HEK293 (cell line): ENCODE data around the gene GBX1.

Experiments
- CTCF ChIA-PET: fragments of 350-600 bp; formaldehyde crosslinking; extraction: SDS; loops from one replicate; lab custom pipeline; 2021; ENCODE audit warnings: antibody characterized with exemption; lab: Yijun Ruan, JAX
- POLR2A ChIA-PET: fragments of 300-600 bp; formaldehyde crosslinking; extraction: SDS; loops from one replicate; lab custom pipeline; 2020; ENCODE audit warnings: antibody characterized with exemption, inconsistent platforms; lab: Yijun Ruan, JAX
- H3K27ac ChIP-seq: fragments of 200-500 bp; sonication (Bioruptor generic); 2 replicates; pipeline ENCODE4 v1.5.1; 2014; ENCODE audit warnings: low read depth, low read length, control low read depth, inconsistent platforms; ENCODE audit errors: extremely low read depth
- H3K36me3 ChIP-seq, 2 experiments: fragments of 200-500 bp in 1 of 2; sonication (Bioruptor generic) in 1 of 2; 1 replicate in 1 of 2; 2 replicates in 1 of 2; pipeline ENCODE4 v1.5.1; 2014 to 2017; ENCODE audit warnings: inconsistent platforms in 2 of 2, low read length in 2 of 2; ENCODE audit not compliant: control insufficient read depth in 2 of 2, insufficient read depth in 1 of 2
- H3K4me1 ChIP-seq: fragments of 200-500 bp; sonication (Bioruptor generic); 2 replicates; pipeline ENCODE4 v1.5.1; 2014; ENCODE audit warnings: mild to moderate bottlenecking, low read length, inconsistent platforms; ENCODE audit not compliant: control insufficient read depth, insufficient read depth
- H3K4me3 ChIP-seq: 2 replicates; pipeline ENCODE4 v1.5.1; 2011; ENCODE audit warnings: low read depth, mild to moderate bottlenecking, control low read depth, low read length, moderate library complexity
- H3K9me3 ChIP-seq: fragments of 200-500 bp; sonication (Bioruptor generic); 2 replicates; pipeline ENCODE4 v1.5.1; 2014; ENCODE audit warnings: low read depth, low read length, inconsistent platforms; ENCODE audit not compliant: control insufficient read depth, insufficient read depth
- EGR2 ChIP-seq: fragments of 450-650 bp; formaldehyde crosslinking; IDR thresholded peaks from 2 replicates; pipeline ENCODE4 v1.5.1; 2016; ENCODE audit warnings: low read depth, missing biosample characterization, missing genetic modification characterization
- GFI1B ChIP-seq: fragments of 450-650 bp; formaldehyde crosslinking; IDR thresholded peaks from 2 replicates; pipeline ENCODE4 v1.5.1; 2016; ENCODE audit warnings: missing biosample characterization, missing genetic modification characterization
- HIC1 ChIP-seq: fragments of 450-650 bp; formaldehyde crosslinking; IDR thresholded peaks from 2 replicates; pipeline ENCODE4 v1.5.1; 2016; ENCODE audit warnings: missing biosample characterization, missing genetic modification characterization
- INSM2 ChIP-seq: fragments of 450-650 bp; formaldehyde crosslinking; IDR thresholded peaks from 2 replicates; pipeline ENCODE4 v1.5.1; 2016; ENCODE audit warnings: missing biosample characterization, missing genetic modification characterization
- KLF1 ChIP-seq: fragments of 450-650 bp; formaldehyde crosslinking; IDR thresholded peaks from 2 replicates; pipeline ENCODE4 v1.5.1; 2016; ENCODE audit warnings: missing biosample characterization, missing genetic modification characterization
- KLF10 ChIP-seq: fragments of 450-650 bp; IDR thresholded peaks from 2 replicates; pipeline ENCODE4 v1.5.1; 2018; ENCODE audit warnings: missing biosample characterization, mild to moderate bottlenecking, missing genetic modification characterization
- PBX3 ChIP-seq: sonication (generic); formaldehyde crosslinking; IDR thresholded peaks from 2 replicates; pipeline ENCODE4 v1.8.1; 2022; ENCODE audit warnings: mild to moderate bottlenecking, moderate library complexity, missing genetic modification reagents
- TRIM28 ChIP-seq: IDR thresholded peaks from 2 replicates; pipeline ENCODE4 v1.6.1; 2011; ENCODE audit warnings: low read length, control low read depth, borderline replicate concordance
- ZBTB17 ChIP-seq: fragments of 450-650 bp; formaldehyde crosslinking; IDR thresholded peaks from 2 replicates; pipeline ENCODE4 v1.5.1; 2016; ENCODE audit warnings: missing biosample characterization, missing genetic modification characterization
- ZBTB20 ChIP-seq: fragments of 450-650 bp; formaldehyde crosslinking; IDR thresholded peaks from 2 replicates; pipeline ENCODE4 v1.5.1; 2016; ENCODE audit warnings: missing biosample characterization, missing genetic modification characterization
- ZBTB48 ChIP-seq: fragments of 450-650 bp; formaldehyde crosslinking; IDR thresholded peaks from 2 replicates; pipeline ENCODE4 v1.5.1; 2016; ENCODE audit warnings: missing biosample characterization, missing genetic modification characterization
- ZEB2 ChIP-seq: fragments of 450-650 bp; formaldehyde crosslinking; IDR thresholded peaks from 2 replicates; pipeline ENCODE4 v1.5.1; 2016; ENCODE audit warnings: missing biosample characterization, missing genetic modification characterization
- ZFHX2 ChIP-seq: fragments of 450-650 bp; formaldehyde crosslinking; conservative IDR thresholded peaks from 2 replicates; pipeline ENCODE4 v1.5.1; 2016; ENCODE audit warnings: missing biosample characterization, missing genetic modification characterization
- ZFP41 ChIP-seq: fragments of 450-650 bp; formaldehyde crosslinking; IDR thresholded peaks from 2 replicates; pipeline ENCODE4 v1.5.1; 2016; ENCODE audit warnings: missing biosample characterization, missing genetic modification characterization, borderline replicate concordance
- ZNF335 ChIP-seq: fragments of 450-650 bp; formaldehyde crosslinking; conservative IDR thresholded peaks from 2 replicates; pipeline ENCODE4 v1.5.1; 2016; ENCODE audit warnings: missing biosample characterization, missing genetic modification characterization
- ZNF571 ChIP-seq: fragments of 450-650 bp; formaldehyde crosslinking; IDR thresholded peaks from 2 replicates; pipeline ENCODE4 v1.5.0; 2017; ENCODE audit warnings: missing biosample characterization, missing genetic modification characterization
- ZNF585B ChIP-seq: fragments of 450-650 bp; formaldehyde crosslinking; IDR thresholded peaks from 2 replicates; pipeline ENCODE4 v1.5.1; 2016; ENCODE audit warnings: missing biosample characterization, missing genetic modification characterization
- ZNF600 ChIP-seq: fragments of 450-650 bp; formaldehyde crosslinking; IDR thresholded peaks from 2 replicates; pipeline ENCODE4 v1.5.1; 2016; ENCODE audit warnings: missing biosample characterization, missing genetic modification characterization
- ZNF626 ChIP-seq: fragments of 450-650 bp; sonication (Bioruptor Pico); formaldehyde crosslinking; IDR thresholded peaks from 2 replicates; pipeline ENCODE4 v1.5.1; 2018; ENCODE audit warnings: missing biosample characterization, missing genetic modification characterization, inconsistent platforms
- ZNF639 ChIP-seq: fragments of 450-650 bp; formaldehyde crosslinking; IDR thresholded peaks from 2 replicates; pipeline ENCODE4 v1.5.1; 2016; ENCODE audit warnings: missing biosample characterization, missing genetic modification characterization
- ZNF660 ChIP-seq: fragments of 450-650 bp; IDR thresholded peaks from 2 replicates; pipeline ENCODE4 v1.5.1; 2018; ENCODE audit warnings: missing biosample characterization, mild to moderate bottlenecking, missing genetic modification characterization
- ZNF704 ChIP-seq: fragments of 450-650 bp; formaldehyde crosslinking; IDR thresholded peaks from 2 replicates; pipeline ENCODE4 v1.5.1; 2016; ENCODE audit warnings: missing biosample characterization, missing genetic modification characterization
- ZNF76 ChIP-seq: fragments of 450-650 bp; formaldehyde crosslinking; IDR thresholded peaks from 2 replicates; pipeline ENCODE4; 2016; ENCODE audit warnings: low read depth, missing biosample characterization, missing genetic modification characterization, borderline replicate concordance
- ZNF777 ChIP-seq: fragments of 450-650 bp; formaldehyde crosslinking; IDR thresholded peaks from 2 replicates; pipeline ENCODE4 v1.5.1; 2017; ENCODE audit warnings: missing biosample characterization, missing genetic modification characterization, borderline replicate concordance
- ZNF837 ChIP-seq: fragments of 450-650 bp; formaldehyde crosslinking; IDR thresholded peaks from 2 replicates; pipeline ENCODE4 v1.5.1; 2016; ENCODE audit warnings: missing biosample characterization, missing genetic modification characterization
- ZSCAN5A ChIP-seq: fragments of 450-650 bp; formaldehyde crosslinking; IDR thresholded peaks from 2 replicates; pipeline ENCODE4 v1.5.1; 2016; ENCODE audit warnings: missing biosample characterization, missing genetic modification characterization

Gene GBX1

GRCh38 chr7:151168003-151168786 is 701 bp upstream of the GBX1 start (continued):
- TF ChIP-seq ZSCAN5A (no peak), ZNF626 (tag by site-specific recombination) (no peak), ZNF571 (tag by site-specific recombination) (no peak), TRIM28 (no peak), KLF10 (tag by site-specific recombination) (peak; percentile 56; the same call in 1 of the 2 replicates), ZFP41 (tag by site-specific recombination) (no peak), ZNF335 (tag by site-specific recombination) (peak; percentile 57), ZBTB48 (tag by site-specific recombination) (peak; percentile 94), GFI1B (tag by site-specific recombination) (no peak), ZNF704 (tag by site-specific recombination) (no peak)

- peak overlapping the region; percentile 48 for H3K4me3 ChIP-seq
- H3K27ac ChIP-seq = peak overlapping the region; percentile 40; the same call in 1 of the 2 replicates
- no peaks in the 10 kb centered on the region for H3K9me3 ChIP-seq
- POLR2A ChIA-PET = interaction anchor here (0.7 to 1.5 kb wide), 2 partner anchors 9 to 27 kb away, joined by 3 to 6 read pairs; no protein-coding TSS in a partner anchor
- CTCF ChIA-PET = interaction anchor here (0.6 to 2.7 kb wide), 8 partner anchors 12 to 230 kb away, joined by 3 to 14 read pairs (median 3); no protein-coding TSS in a partner anchor
- no peaks in the 10 kb centered on the region for H3K36me3 ChIP-seq
- H3K4me1 ChIP-seq = no peaks in the 10 kb centered on the region
- TF ChIP-seq PBX3 (no peak), ZNF76 (no peak), ZNF585B (tag by site-specific recombination) (no peak), ZBTB17 (tag by site-specific recombination) (0 out of 2 replicates have a peak, but pooled peaks have one; percentile 10), EGR2 (tag by site-specific recombination) (0 out of 2 replicates have a peak, but pooled peaks have one; percentile 23), ZNF777 (tag by site-specific recombination) (no peak), KLF1 (0 out of 2 replicates have a peak, but pooled peaks have one; percentile 19), ZEB2 (tag by site-specific recombination) (0 out of 2 replicates have a peak, but pooled peaks have one; percentile 30), HIC1 (peak; percentile 27; the same call in 1 of the 2 replicates), ZNF639 (no peak), ZNF600 (peak; percentile 76; the same call in 1 of the 2 replicates), ZNF335 (tag by site-specific recombination) (peak; percentile 34; the same call in 1 of the 2 replicates), INSM2 (tag by site-specific recombination) (no peak), ZBTB20 (peak; percentile 70; the same call in 1 of the 2 replicates), ZFHX2 (peak; percentile 70), ZNF660 (tag by site-specific recombination) (0 out of 2 replicates have a peak, but pooled peaks have one; percentile 15), ZNF837 (tag by site-specific recombination) (no peak)
Measured at GRCh38 chr7:151166629-151167196, 781 bp downstream of the GBX1 start.
